ENCODE data around the gene MYCN.
"Not testable (repeated sequence)": the region's sequence is repeated elsewhere in the genome, so short reads cannot be mapped to it uniquely, and the experiment has no call there.

MYCN gene

GRCh38 chr2:15901808-15902130 lies 38.6 kb upstream of the MYCN start:
- no peaks in the 10 kb centered on the region for H3F3A ChIP-seq (ENCODE audit: insufficient read depth, low read length)
- no peak overlapping the region for H3K9ac ChIP-seq (ENCODE audit: low read length)
- no peak overlapping the region for H3K27ac ChIP-seq (ENCODE audit: low read depth, low read length, poor library complexity, severe bottlenecking)
- H3K79me2 ChIP-seq (ENCODE audit: insufficient read depth, low read length): no peaks in the 10 kb centered on the region
- no peaks in the 10 kb centered on the region for H3K9me2 ChIP-seq (ENCODE audit: low read depth, low read length)
- no peak overlapping the region for H3K4me3 ChIP-seq (ENCODE audit: low read depth, low read length, poor library complexity, severe bottlenecking)
- H3K4me1 ChIP-seq (ENCODE audit: insufficient read depth, low read length, severe bottlenecking): no peaks in the 10 kb centered on the region
- H2AFZ ChIP-seq (ENCODE audit: low read length): no peak overlapping the region
- H3K27me3 ChIP-seq (ENCODE audit: insufficient read depth, low read length): no peaks in the 10 kb centered on the region
- H4K20me1 ChIP-seq (ENCODE audit: insufficient read depth, low read length): no peaks in the 10 kb centered on the region
- no peak for TF ChIP-seq EZH2 (IDR thresholded peaks at IDR 0.05; ENCODE audit: borderline replicate concordance, low read length)
- TF ChIP-seq CTCF (IDR thresholded peaks at IDR 0.05; ENCODE audit: low read length): no peak
- no peak overlapping the region for H3K4me2 ChIP-seq (ENCODE audit: low read length)
- H3K36me3 ChIP-seq (ENCODE audit: insufficient read depth, low read length): no peaks in the 10 kb centered on the region
- H3K9me3 ChIP-seq (ENCODE audit: low read length): peaks cover 4% of the 10 kb centered on the region

- not testable (repeated sequence) for H3K9ac ChIP-seq (ENCODE audit: low read length); H3K79me2 ChIP-seq (ENCODE audit: insufficient read depth, low read length); H3K27ac ChIP-seq (ENCODE audit: low read depth, low read length, poor library complexity, severe bottlenecking); H4K20me1 ChIP-seq (ENCODE audit: insufficient read depth, low read length); H3K4me3 ChIP-seq (ENCODE audit: low read depth, low read length, poor library complexity, severe bottlenecking); H2AFZ ChIP-seq (ENCODE audit: low read length); H3K9me2 ChIP-seq (ENCODE audit: low read depth, low read length); H3K9me3 ChIP-seq (ENCODE audit: low read length); H3K36me3 ChIP-seq (ENCODE audit: insufficient read depth, low read length); H3K4me1 ChIP-seq (ENCODE audit: insufficient read depth, low read length, severe bottlenecking); H3F3A ChIP-seq (ENCODE audit: insufficient read depth, low read length); H3K27me3 ChIP-seq (ENCODE audit: insufficient read depth, low read length); H3K4me2 ChIP-seq (ENCODE audit: low read length)
Observed at GRCh38 chr2:15903910-15904309, 36.4 kb upstream of the MYCN start.

GRCh38 chr2:15905267-15905645 lies 35.1 kb upstream of the MYCN start:
- Histone ChIP-seq H3K4me1 (ENCODE audit: insufficient read depth, low read length, severe bottlenecking) (no peaks in the 10 kb centered on the region), H3K4me2 (ENCODE audit: low read length) (no peak overlapping the region), H3F3A (ENCODE audit: insufficient read depth, low read length) (no peaks in the 10 kb centered on the region), H3K79me2 (ENCODE audit: insufficient read depth, low read length) (no peaks in the 10 kb centered on the region), H3K9ac (ENCODE audit: low read length) (no peak overlapping the region), H3K27me3 (ENCODE audit: insufficient read depth, low read length) (no peaks in the 10 kb centered on the region), H3K9me2 (ENCODE audit: low read depth, low read length) (no peaks in the 10 kb centered on the region), H3K4me3 (ENCODE audit: low read depth, low read length, poor library complexity, severe bottlenecking) (no peak overlapping the region), H4K20me1 (ENCODE audit: insufficient read depth, low read length) (no peaks in the 10 kb centered on the region), H2AFZ (ENCODE audit: low read length) (no peak overlapping the region), H3K36me3 (ENCODE audit: insufficient read depth, low read length) (no peaks in the 10 kb centered on the region), H3K9me3 (ENCODE audit: low read length) (no peaks in the 10 kb centered on the region), H3K27ac (ENCODE audit: low read depth, low read length, poor library complexity, severe bottlenecking) (no peak overlapping the region)
- TF ChIP-seq CTCF (IDR thresholded peaks at IDR 0.05; ENCODE audit: low read length) (no peak), EZH2 (IDR thresholded peaks at IDR 0.05; ENCODE audit: borderline replicate concordance, low read length) (no peak)

- no peaks in the 10 kb centered on the region for H3K79me2 ChIP-seq (ENCODE audit: insufficient read depth, low read length)
- no peak overlapping the region for H3K27ac ChIP-seq (ENCODE audit: low read depth, low read length, poor library complexity, severe bottlenecking)
- H3K9me3 ChIP-seq (ENCODE audit: low read length): no peaks in the 10 kb centered on the region
- H3K4me2 ChIP-seq (ENCODE audit: low read length): no peak overlapping the region
- H3K36me3 ChIP-seq (ENCODE audit: insufficient read depth, low read length): no peaks in the 10 kb centered on the region
- H3K27me3 ChIP-seq (ENCODE audit: insufficient read depth, low read length): no peaks in the 10 kb centered on the region
- no peaks in the 10 kb centered on the region for H3K4me1 ChIP-seq (ENCODE audit: insufficient read depth, low read length, severe bottlenecking)
- H3K9me2 ChIP-seq (ENCODE audit: low read depth, low read length): no peaks in the 10 kb centered on the region
- TF ChIP-seq EZH2 (IDR thresholded peaks at IDR 0.05; ENCODE audit: borderline replicate concordance, low read length) (no peak), CTCF (IDR thresholded peaks at IDR 0.05; ENCODE audit: low read length) (no peak)
- no peak overlapping the region for H3K4me3 ChIP-seq (ENCODE audit: low read depth, low read length, poor library complexity, severe bottlenecking)
- no peak overlapping the region for H2AFZ ChIP-seq (ENCODE audit: low read length)
- H4K20me1 ChIP-seq (ENCODE audit: insufficient read depth, low read length): no peaks in the 10 kb centered on the region
- no peak overlapping the region for H3K9ac ChIP-seq (ENCODE audit: low read length)
- H3F3A ChIP-seq (ENCODE audit: insufficient read depth, low read length): no peaks in the 10 kb centered on the region
Observed at GRCh38 chr2:15905986-15906491, 34.3 kb upstream of the MYCN start.

Measured in OCI-LY1 (cell line).